Thymus (tissue), 11 donors: ENCODE results near the gene SULT1C4. TPM values are rescaled to one million over a fixed set of nuclear protein-coding genes. Genes with fewer than 3 reads are reported as not detected.

Experiments used
- DNase-seq, 9 donors: peaks; one replicate each; pipeline ENCODE4 v3.0.0-alpha.2; 2013; ENCODE audit warnings: low spot score in 9 of 9, low read depth in 6 of 9, missing footprints in 1 of 9
- H3K27ac ChIP-seq, 2 donors: one replicate each; pipeline ENCODE4 v1.5.1; 2013; ENCODE audit warnings: control low read depth in 1 of 2, low read depth in 1 of 2, low read length in 1 of 2, mild to moderate bottlenecking in 1 of 2, moderate library complexity in 1 of 2
- H3K27me3 ChIP-seq, 2 donors: one replicate each; pipeline ENCODE4 v1.5.1; 2013; ENCODE audit warnings: low read length in 1 of 2; ENCODE audit not compliant: control insufficient read depth in 2 of 2, insufficient read depth in 1 of 2
- H3K36me3 ChIP-seq, 2 donors: one replicate each; pipeline ENCODE4 v1.5.1; 2013; ENCODE audit warnings: low read length in 1 of 2, mild to moderate bottlenecking in 1 of 2, moderate library complexity in 1 of 2; ENCODE audit not compliant: control insufficient read depth in 2 of 2, insufficient read depth in 2 of 2
- H3K4me1 ChIP-seq, 2 donors: one replicate each; pipeline ENCODE4 v1.5.1; 2013; ENCODE audit warnings: low read length in 2 of 2; ENCODE audit not compliant: control insufficient read depth in 2 of 2, insufficient read depth in 2 of 2
- H3K4me3 ChIP-seq, 2 donors: one replicate each; pipeline ENCODE4 v1.5.1; 2013; ENCODE audit warnings: low read length in 2 of 2, control low read depth in 1 of 2, mild to moderate bottlenecking in 1 of 2
- H3K9me3 ChIP-seq, 2 donors: one replicate each; pipeline ENCODE4 v1.5.1; 2013; ENCODE audit warnings: low read length in 1 of 2, mild to moderate bottlenecking in 1 of 2; ENCODE audit not compliant: control insufficient read depth in 2 of 2, insufficient read depth in 1 of 2
- whole genome bisulfite sequencing: extraction: QIAGEN DNeasy Blood & Tissue Kit; methylation state at CpG from one replicate; pipeline ENCODE4 v1.1.7; 2013; 5-methylcytosine and 5-hydroxymethylcytosine counted together
- polyA plus RNA-seq: library from polyadenylated mRNA; stranded (reverse); fragments of 200-250 nt; gene quantifications from one replicate; pipeline ENCODE4 v1.2.3, GENCODE V29; 2013
- total RNA-seq: library from RNA; stranded (reverse); fragments of 120-200 nt; gene quantifications from one replicate; pipeline ENCODE4 v1.2.4, GENCODE V29; 2013
- donor health status: healthy.

The SULT1C4 gene
- total and polyA plus RNA-seq, 2 donors = 3.6 to 8.1 TPM

- DNase-seq = no peak
- Histone ChIP-seq H3K9me3 (peaks cover 0 to 21% of the 10 kb centered on the region in 2 donors), H3K4me3 (no peak overlapping the region), H3K27me3 (no peaks in the 10 kb centered on the region), H3K27ac (no peak overlapping the region), H3K36me3 (no peaks in the 10 kb centered on the region), H3K4me1 (no peaks in the 10 kb centered on the region)
- WGBS = 97% methylated on average over 2 of the region's 2 CpGs
Observed at GRCh38 chr2:108399479-108399878, 21.7 kb downstream of the SULT1C4 start.

- peaks cover 2 to 21% of the 10 kb centered on the region in 2 donors for H3K9me3 ChIP-seq
- no peak overlapping the region for H3K27ac ChIP-seq
- no peaks in the 10 kb centered on the region for H3K4me1 ChIP-seq
- 93% methylated on average over 3 of the region's 3 CpGs for WGBS
- no peaks in the 10 kb centered on the region for H3K27me3 ChIP-seq
- DNase-seq = no peak
- H3K36me3 ChIP-seq = no peaks in the 10 kb centered on the region
- no peak overlapping the region for H3K4me3 ChIP-seq
Observed at GRCh38 chr2:108401800-108402199, 24.0 kb downstream of the SULT1C4 start.

- Histone ChIP-seq H3K4me1 (no peaks in the 10 kb centered on the region), H3K9me3 (peaks cover 2 to 21% of the 10 kb centered on the region in 2 donors), H3K36me3 (no peaks in the 10 kb centered on the region), H3K27ac (no peak overlapping the region), H3K4me3 (no peak overlapping the region), H3K27me3 (no peaks in the 10 kb centered on the region)
- DNase-seq = no peak
- WGBS = 73% methylated on average over 7 of the region's 7 CpGs
Observed at GRCh38 chr2:108403494-108403893, 25.7 kb downstream of the SULT1C4 start.

- no peak overlapping the region for H3K27ac ChIP-seq
- H3K4me1 ChIP-seq = no peaks in the 10 kb centered on the region
- peaks cover 2 to 8% of the 10 kb centered on the region in 2 donors for H3K9me3 ChIP-seq
- H3K4me3 ChIP-seq = no peak overlapping the region
- no peaks in the 10 kb centered on the region for H3K27me3 ChIP-seq
- H3K36me3 ChIP-seq = no peaks in the 10 kb centered on the region
- no peak for DNase-seq
- 90% methylated on average over 4 of the region's 4 CpGs for WGBS
Observed at GRCh38 chr2:108404784-108405397, 27.1 kb downstream of the SULT1C4 start.

- H3K27ac ChIP-seq = no peak overlapping the region
- no peaks in the 10 kb centered on the region for H3K36me3 ChIP-seq
- H3K27me3 ChIP-seq = no peaks in the 10 kb centered on the region
- DNase-seq = no peak
- H3K4me3 ChIP-seq = no peak overlapping the region
- 94% methylated on average over 6 of the region's 6 CpGs for WGBS
- no peaks in the 10 kb centered on the region for H3K4me1 ChIP-seq
- peaks cover 0 to 2% of the 10 kb centered on the region in 2 donors for H3K9me3 ChIP-seq
Observed at GRCh38 chr2:108407864-108408729, 30.3 kb downstream of the SULT1C4 start.

GRCh38 chr2:108409768-108410167 is 32.0 kb downstream of the SULT1C4 start:
- peaks cover 0 to 1% of the 10 kb centered on the region in 2 donors for H3K9me3 ChIP-seq
- H3K4me1 ChIP-seq = no peaks in the 10 kb centered on the region
- no peak overlapping the region for H3K27ac ChIP-seq
- DNase-seq = no peak
- 99% methylated on average over 1 of the region's 1 CpG for WGBS
- H3K4me3 ChIP-seq = no peak overlapping the region
- no peaks in the 10 kb centered on the region for H3K36me3 ChIP-seq
- no peaks in the 10 kb centered on the region for H3K27me3 ChIP-seq

- no peaks in the 10 kb centered on the region for H3K9me3 ChIP-seq
- H3K4me3 ChIP-seq = no peak overlapping the region
- no peaks in the 10 kb centered on the region for H3K27me3 ChIP-seq
- no peaks in the 10 kb centered on the region for H3K4me1 ChIP-seq
- H3K27ac ChIP-seq = no peak overlapping the region
- 96% methylated on average over 1 of the region's 1 CpG for WGBS
- no peak for DNase-seq
- no peaks in the 10 kb centered on the region for H3K36me3 ChIP-seq
Observed at GRCh38 chr2:108412995-108413710, 35.4 kb downstream of the SULT1C4 start.

- H3K9me3 ChIP-seq = no peaks in the 10 kb centered on the region
- H3K27me3 ChIP-seq = no peaks in the 10 kb centered on the region
- no peak overlapping the region for H3K27ac ChIP-seq
- H3K4me1 ChIP-seq = no peaks in the 10 kb centered on the region
- no peaks in the 10 kb centered on the region for H3K36me3 ChIP-seq
- WGBS = 98% methylated on average over 1 of the region's 1 CpG
- DNase-seq = no peak
- no peak overlapping the region for H3K4me3 ChIP-seq
Observed at GRCh38 chr2:108413711-108414095, 35.9 kb downstream of the SULT1C4 start.
